Measurements from ENCODE around the gene PKIG. TPM values are rescaled to one million over a fixed set of nuclear protein-coding genes. Genes with fewer than 3 reads are reported as not detected.

PKIG gene
- total and polyA plus RNA-seq, 11 donors: 155 to 286 (median 200) TPM

GRCh38 chr20:44637522-44638372, 55.4 kb downstream of the PKIG start:
- peaks cover 0 to 4% (median 0%) of the 10 kb centered on the region in 12 donors for H3K9me3 ChIP-seq
- H3K27ac ChIP-seq: peak overlapping the region; percentile 66 to 91 (median 74)

DNA sequence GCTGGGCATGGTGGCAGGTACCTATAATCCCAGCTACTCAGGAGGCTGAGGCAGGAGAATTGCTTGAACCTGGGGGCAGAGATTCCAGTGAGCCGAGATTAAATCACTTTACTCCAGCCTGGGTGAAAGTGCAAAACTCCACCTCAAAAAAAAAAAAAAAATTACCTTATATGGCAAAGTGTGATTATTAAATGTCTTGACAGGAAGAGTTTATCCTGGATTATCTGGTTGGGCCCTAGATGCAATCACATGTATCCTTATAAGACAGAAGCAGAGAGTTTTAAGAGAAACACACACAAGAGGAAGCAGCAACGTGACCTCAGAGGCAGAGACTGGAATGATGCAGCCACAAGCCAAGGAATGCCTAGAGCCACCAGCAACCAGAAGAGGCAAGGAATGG, 58.1 kb downstream of the PKIG start:
- WGBS, 4 donors: 92 to 96% (median 94%) methylated on average over 2 of the region's 2 CpGs
- intact Hi-C loops (cut with DNase I): no loop called here
- H3K27ac ChIP-seq: no peak overlapping the region

More at GRCh38 chr20:44637522-44638372, 55.4 kb downstream of the PKIG start:
- WGBS, 4 donors: 54 to 63% (median 61%) methylated on average over 11 of the region's 11 CpGs
- H3K4me1 ChIP-seq: peaks cover 1 to 73% (median 35%) of the 10 kb centered on the region in 12 donors
- intact Hi-C loops (cut with DNase I): no loop called here
- DNase-seq (peak; percentile 82 to 94 (median 89)), ATAC-seq (peak; percentile 81 to 92 (median 86))
- no peak overlapping the region for H3K4me3 ChIP-seq
- no peaks in the 10 kb centered on the region for H3K27me3 ChIP-seq
- H3K36me3 ChIP-seq: peaks cover 0 to 22% (median 10%) of the 10 kb centered on the region in 9 donors
- TF ChIP-seq CTCF (IDR thresholded peaks at IDR 0.05): no peak
- TF ChIP-seq POLR2A (IDR thresholded peaks at IDR 0.05): peak in 1 of 2 donors; percentile 26

GRCh38 chr20:44641325-44641724, 58.9 kb downstream of the PKIG start:
- DNase-seq: no peak
- Histone ChIP-seq H3K27ac (peak overlapping the region in 3 of 12 donors; percentile 84 to 89 (median 84)), H3K36me3 (peaks cover 0 to 4% (median 0%) of the 10 kb centered on the region in 9 donors), H3K4me1 (peaks cover 6 to 77% (median 50%) of the 10 kb centered on the region in 12 donors), H3K4me3 (no peak overlapping the region), H3K27me3 (no peaks in the 10 kb centered on the region), H3K9me3 (peaks cover 0 to 4% (median 0%) of the 10 kb centered on the region in 12 donors)
- intact Hi-C loops (cut with DNase I): no loop called here
- 79 to 93% (median 84%) methylated on average over 5 of the region's 5 CpGs for WGBS, 4 donors
- TF ChIP-seq POLR2A (IDR thresholded peaks at IDR 0.05): no peak
- TF ChIP-seq CTCF (IDR thresholded peaks at IDR 0.05): no peak
- no peak for ATAC-seq

More for the DNA sequence above, 58.1 kb downstream of the PKIG start:
- no peak for DNase-seq
- no peak for TF ChIP-seq CTCF (IDR thresholded peaks at IDR 0.05)
- no peak for TF ChIP-seq POLR2A (IDR thresholded peaks at IDR 0.05)
- Histone ChIP-seq H3K4me3 (no peak overlapping the region), H3K9me3 (peaks cover 0 to 4% (median 0%) of the 10 kb centered on the region in 12 donors), H3K4me1 (peaks cover 6 to 77% (median 50%) of the 10 kb centered on the region in 12 donors), H3K27me3 (no peaks in the 10 kb centered on the region), H3K36me3 (peaks cover 0 to 7% (median 0%) of the 10 kb centered on the region in 9 donors)
- ATAC-seq: no peak

Data from heart left ventricle (tissue), 16 donors.